Skeletal muscle cell (primary cell): ENCODE measurements around the gene RFTN2.
A peak's percentile ranks its signal among the peaks of the same experiment; 100 is the strongest.
"Not testable (repeated sequence)": the region's sequence is repeated elsewhere in the genome, so short reads cannot be mapped to it uniquely, and the experiment has no call there.

Experiments used
- DNase-seq: peaks from one replicate; pipeline ENCODE4 v3.0.0-alpha.2; 2010; ENCODE audit warnings: low read depth
- H3K4me3 ChIP-seq: 2 replicates; pipeline ENCODE4 v1.5.1; 2011; ENCODE audit warnings: low read depth, mild to moderate bottlenecking, control low read depth, low read length, moderate library complexity

RFTN2 gene

DNA sequence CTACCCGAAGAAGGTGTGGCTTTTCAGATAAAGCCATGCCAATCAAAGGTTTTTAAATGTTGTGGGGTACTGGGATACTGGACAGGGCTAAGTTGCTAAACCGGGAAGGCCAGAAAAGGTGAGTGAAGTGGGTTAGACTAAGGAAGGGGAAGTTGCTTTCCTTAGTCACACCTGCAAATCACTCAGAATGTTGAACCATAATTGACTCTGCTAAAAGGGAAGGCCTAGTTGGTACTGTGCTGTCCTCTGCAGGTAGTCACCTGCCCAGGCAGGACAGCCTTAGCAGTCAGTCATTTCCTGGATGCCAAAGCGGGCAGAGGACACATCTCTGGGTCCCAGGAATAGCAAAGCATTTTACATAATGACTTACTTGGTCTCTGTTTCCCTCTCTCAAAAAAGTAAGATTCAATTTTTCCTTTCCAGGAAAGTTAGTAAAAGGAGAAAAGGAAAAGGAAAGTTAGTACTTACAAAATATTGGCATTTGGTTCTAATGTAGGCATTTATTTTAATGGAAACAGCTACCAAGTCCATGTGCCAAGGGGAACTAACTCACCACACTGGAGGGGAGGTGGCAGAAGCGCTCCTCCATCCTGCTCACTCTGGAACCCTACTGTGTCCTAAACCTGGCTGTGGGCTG, 60.3 kb downstream of the RFTN2 start:
- no peak overlapping the region for H3K4me3 ChIP-seq
- DNase-seq, result no peak

DNA sequence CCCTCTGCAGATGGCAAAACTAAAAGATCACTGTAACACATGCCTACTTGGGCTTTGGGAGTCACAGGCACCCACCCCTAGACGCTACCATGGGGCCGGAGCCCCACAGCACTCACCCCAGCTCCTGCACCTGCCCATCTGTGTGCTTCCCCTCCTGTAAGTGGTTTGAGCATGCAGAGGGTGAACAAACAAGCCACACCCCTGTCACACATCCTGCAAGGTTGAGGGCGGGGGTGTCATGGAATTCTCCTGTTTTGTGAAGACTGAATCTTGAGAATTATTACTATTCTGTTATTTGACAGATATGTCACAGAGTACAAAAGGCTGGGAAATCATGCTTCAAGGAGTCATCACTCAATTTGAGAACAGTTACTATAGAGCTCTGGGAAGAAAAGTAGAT, 60.9 kb downstream of the RFTN2 start:
- DNase-seq, result no peak
- H3K4me3 ChIP-seq, result no peak overlapping the region

DNA sequence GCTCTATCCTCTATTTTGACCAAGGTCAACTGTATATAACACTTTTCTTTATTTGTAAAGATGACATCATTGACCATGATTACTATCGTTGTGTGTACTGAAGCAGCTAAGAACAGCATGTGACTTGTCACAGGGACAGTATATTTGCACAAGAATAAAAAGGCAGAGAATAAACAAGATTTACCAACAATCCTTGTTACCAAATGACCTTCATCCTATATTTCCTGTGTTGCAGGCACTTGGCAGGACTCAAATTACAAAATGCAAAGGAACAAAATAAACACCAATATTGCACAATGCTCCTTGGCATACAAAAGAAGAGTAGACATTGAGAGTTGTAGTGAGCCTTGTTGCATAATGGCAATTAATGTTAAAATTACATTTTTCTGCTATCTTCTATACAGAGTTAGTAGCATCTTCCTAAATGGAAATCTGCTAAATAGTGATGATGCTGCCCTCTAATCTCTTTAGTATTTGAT, 61.8 kb downstream of the RFTN2 start:
- no peak overlapping the region for H3K4me3 ChIP-seq
- DNase-seq, result peak; percentile 38

DNA sequence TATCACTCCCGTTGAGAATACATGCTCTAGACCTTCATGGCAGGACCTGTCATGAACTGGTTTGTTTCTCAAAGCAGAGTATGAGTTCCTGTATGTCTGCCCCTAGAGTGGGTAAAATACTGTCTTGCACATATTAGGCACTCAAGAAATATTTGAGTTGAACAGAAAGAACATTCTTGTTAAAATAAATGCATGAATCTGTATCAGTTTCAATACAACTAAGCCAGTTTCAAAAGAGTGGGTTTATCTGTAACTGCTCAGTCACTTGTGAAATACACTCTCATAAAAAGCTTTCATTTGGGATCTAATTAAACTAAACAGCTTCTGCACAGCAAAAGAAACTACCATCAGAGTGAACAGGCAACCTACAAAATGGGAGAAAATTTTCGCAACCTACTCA, 69.2 kb downstream of the RFTN2 start:
- no peak for DNase-seq
- no peak overlapping the region for H3K4me3 ChIP-seq

DNA sequence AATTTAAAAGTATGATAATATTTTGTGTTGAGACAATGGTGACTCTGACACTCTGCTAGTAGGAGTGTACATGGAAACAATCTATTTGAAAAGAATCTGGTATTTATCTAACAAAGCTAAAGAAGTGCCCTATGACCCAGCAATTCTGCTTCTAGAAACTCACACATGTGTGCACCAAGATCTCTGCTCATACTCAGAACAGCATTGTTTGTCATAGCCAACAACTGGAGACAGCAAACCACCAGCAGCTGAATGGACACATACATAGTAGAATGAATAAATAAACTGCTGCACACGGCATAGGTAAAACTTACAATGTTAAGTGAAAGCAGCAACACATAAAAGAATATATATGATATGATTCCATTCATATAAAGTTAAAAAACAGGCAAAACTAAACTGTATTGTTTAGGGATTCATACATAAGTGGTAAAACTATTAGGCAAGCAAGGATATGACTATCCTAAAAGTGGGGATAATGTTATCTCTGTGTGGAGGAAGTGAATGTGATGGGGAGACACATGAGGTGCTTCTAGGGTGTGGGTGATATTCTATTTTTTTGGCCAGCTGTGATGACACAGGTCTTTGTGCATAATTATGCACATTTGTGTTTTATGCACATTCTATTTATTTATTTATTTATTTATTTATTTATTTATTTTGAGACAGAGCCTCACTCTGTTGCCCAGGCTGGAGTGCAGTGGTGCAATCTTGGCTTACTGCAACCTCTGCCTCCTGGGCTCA, 71.1 kb downstream of the RFTN2 start:
- H3K4me3 ChIP-seq, result no peak overlapping the region
- DNase-seq, result no peak

DNA sequence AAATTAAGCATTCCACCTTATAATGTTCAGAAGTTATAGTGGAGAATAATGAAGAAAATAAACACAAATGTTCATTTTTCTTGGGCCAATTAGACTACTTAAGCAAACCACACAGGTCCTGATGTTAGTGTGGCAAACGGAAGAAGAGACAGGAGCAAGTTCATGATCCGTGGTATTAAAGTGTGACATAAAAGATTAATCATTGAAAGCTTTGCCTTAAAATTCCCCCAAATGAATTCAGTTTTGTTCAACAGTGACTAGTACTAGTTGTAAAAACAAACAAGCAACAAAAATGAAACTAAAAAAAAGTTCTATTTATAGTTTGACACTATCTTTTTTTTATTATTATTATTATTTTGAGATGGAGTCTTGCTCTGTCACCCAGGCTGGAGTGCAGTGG, 73.7 kb downstream of the RFTN2 start:
- DNase-seq, result no peak
- H3K4me3 ChIP-seq, result no peak overlapping the region

DNA sequence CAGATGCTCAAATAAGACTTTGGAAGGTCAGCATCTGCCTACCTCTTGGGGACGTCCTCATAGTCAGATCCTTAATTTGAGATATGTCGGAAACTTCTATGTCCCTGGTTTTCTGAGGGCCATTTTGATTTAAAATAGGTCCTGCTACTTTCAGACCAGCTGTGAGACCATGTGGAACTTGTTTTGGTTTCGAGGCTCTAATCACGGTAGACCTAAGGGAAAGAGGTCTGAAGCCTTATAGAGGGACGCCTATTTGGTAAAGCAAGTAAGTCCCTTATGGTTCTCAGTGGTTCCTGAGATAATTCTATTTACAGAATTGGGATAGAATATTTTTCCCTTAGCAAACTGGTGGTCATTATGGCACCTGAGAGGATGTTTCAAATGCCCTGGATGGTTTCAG, 75.1 kb downstream of the RFTN2 start:
- H3K4me3 ChIP-seq, result no peak overlapping the region
- DNase-seq, result no peak

DNA sequence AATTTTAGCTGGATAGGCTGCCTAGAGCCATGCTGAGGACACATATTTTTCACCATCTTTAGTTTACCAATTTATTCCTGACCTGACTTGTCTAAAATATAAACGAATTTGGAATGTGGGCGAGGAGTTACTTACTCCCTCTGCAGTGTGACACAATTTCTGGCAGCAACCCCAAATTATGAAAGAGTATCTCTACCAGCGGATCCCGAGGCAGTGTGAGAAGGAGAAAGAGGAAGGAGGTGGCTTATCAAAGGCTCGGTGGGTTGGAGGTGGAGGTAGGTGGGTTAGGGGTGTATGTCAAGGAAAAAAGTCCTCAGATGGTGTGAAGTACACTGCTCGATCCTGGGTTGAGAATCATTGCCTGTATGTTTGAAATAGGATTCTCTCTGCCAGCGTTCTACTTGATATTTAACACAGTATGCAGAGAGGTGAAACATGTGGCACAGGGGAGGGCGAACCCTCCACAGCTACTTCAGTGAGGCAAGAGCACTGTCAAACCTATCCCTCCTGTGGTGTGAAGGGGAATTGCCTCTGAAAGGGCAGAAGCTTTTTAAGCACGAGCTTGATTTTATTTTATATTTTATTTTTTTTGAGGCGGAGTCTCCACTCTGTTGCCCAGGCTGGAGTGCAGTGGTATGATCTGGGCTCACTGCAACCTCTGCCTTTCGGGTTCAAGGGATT, 76.0 kb downstream of the RFTN2 start:
- H3K4me3 ChIP-seq, result no peak overlapping the region
- DNase-seq, result no peak

DNA sequence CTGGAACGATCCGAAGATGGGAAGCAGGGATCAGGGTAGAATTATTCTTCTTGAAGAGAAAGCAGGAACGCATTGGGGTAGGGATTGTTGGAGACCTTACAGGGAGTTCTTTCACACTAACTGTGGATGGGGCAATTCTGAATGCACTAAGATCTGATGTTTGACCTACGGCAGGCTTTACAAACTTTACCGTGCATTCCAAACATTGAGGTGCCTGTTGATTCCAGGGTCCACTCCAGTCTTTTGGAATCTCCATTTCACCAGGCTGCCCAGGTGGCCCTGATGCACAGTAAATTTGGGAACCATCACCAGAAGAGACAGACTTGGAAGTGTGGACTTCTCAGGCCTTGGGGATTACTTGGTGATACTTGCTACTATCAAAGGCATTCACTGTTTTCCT, 76.9 kb downstream of the RFTN2 start:
- DNase-seq, result no peak
- H3K4me3 ChIP-seq, result no peak overlapping the region

DNA sequence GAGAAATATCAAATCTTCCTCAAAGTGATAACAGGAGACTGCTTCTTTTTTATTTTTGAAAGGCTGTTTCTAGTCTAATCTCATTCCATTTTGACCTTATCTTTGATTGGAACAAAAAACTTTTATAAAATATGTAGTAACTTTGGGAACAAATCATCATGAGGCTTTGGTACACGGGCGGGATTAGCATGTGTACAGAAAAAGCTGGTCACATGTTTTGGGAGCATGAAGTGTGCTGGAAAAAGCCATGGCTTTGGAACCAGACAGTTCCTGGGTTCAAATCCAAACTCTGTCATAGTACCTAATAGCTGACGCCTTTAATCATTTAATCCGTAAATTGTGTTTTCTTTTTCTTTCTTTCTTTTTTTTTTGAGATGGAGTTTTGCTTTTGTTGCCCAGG, 78.2 kb downstream of the RFTN2 start:
- H3K4me3 ChIP-seq, result no peak overlapping the region
- DNase-seq, result no peak

DNA sequence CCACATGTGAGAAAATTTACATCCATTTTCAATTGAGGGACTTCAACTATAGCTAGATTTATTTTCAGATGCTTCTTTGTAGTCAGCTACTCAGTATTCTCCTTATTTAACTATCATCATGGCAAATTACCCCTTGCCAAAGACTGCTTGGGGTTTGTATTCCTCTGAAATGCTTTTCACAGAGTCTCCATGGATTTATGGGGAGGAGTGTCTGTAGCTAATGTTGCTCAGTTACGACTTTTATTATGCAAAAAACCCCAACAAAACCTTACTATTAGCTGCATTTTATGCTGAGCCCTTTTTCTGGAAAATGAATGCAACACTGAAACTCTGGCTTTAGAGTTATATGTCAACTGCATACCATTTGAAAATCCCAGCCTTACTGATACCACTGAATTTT, 78.6 kb downstream of the RFTN2 start:
- DNase-seq, result no peak
- H3K4me3 ChIP-seq, result no peak overlapping the region

DNA sequence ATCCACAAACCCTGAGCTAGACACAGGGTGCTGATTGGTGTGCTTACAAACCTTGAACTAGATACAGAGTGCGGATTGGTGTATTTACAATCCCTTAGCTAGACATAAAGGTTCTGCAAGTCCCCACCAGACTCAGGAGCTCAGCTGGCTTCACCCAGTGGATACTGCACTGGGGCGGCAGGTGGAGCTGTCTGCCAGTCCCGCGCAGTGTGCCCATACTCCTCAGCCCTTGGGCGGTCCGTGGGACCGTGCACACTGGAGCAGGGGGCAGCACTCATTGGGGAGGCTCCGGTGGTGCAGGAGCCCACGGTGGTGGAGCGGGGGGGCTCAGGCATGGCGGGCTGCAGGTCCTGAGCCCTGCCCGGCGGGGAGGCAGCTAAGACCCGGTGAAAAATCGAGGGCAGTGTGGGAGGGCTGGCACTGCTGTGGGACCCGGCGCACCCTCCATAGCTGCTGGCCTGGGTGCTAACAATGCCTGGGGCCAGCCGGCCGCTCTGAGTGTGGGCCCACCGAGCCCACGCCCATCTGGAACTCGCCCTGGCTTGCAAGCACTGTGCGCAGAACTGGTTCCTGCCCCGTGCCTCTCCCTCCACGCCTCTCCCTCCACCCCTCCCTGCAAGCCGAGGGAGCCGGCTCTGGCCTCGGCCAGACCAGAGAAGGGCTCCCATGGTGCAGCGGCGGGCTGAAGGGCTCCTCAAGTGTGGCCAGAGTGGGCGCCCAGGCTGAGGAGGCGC, 83.9 kb downstream of the RFTN2 start:
- no peak overlapping the region for H3K4me3 ChIP-seq
- DNase-seq, result no peak

DNA sequence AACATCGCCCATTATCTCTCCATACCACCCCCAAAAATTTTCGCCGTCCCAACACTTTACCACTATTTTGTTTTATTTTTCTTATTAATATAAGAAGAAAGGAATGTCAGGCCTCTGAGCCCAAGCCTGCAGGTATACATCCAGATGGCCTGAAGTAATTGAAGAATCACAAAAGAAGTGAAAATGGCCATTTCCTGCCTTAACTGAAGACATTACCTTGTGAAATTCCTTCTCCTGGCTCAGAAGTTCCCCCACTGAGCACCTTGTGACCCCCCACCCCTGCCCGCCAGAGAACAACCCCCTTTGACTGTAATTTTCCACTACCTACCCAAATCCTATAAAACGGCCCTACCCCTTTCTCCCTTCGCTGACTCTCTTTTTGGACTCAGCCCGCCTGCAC, 88.1 kb downstream of the RFTN2 start:
- not testable (repeated sequence) for H3K4me3 ChIP-seq, DNase-seq

DNA sequence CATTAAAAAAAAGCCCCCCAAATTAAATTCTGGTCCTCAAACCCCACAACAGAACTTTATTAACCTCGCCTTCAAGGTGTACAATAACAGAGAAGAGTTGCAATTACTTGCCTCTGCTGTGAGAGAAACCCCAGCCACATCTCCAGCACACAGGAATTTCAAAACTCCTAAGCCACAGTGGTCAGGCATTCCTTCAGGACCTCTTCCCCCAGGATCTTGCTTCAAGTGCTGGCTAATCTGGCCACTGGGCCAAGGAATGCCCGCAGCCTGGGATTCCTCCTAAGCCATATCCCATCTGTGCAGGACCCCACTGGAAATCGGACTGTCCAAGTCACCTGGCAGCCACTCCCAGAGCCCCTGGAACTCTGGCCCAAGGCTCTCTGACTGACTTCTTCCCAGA, 95.2 kb downstream of the RFTN2 start:
- not testable (repeated sequence) for DNase-seq, H3K4me3 ChIP-seq

DNA sequence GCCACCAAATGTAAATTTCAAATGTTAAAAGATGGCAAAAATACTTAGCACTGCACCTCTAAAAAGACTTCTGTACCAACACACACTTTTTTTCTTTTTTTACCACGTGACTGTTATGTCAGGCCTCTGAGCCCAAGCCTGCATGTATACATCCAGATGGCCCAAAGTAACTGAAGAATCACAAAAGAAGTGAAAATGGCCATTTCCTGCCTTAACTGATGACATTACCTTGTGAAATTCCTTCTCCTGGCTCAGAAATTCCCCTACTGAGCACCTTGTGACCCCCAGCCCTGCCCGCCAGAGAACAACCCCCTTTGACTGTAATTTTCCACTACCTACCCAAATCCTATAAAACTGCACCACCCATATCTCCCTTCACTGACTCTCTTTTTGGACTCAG, 97.1 kb downstream of the RFTN2 start:
- H3K4me3 ChIP-seq, DNase-seq: not testable (repeated sequence)

DNA sequence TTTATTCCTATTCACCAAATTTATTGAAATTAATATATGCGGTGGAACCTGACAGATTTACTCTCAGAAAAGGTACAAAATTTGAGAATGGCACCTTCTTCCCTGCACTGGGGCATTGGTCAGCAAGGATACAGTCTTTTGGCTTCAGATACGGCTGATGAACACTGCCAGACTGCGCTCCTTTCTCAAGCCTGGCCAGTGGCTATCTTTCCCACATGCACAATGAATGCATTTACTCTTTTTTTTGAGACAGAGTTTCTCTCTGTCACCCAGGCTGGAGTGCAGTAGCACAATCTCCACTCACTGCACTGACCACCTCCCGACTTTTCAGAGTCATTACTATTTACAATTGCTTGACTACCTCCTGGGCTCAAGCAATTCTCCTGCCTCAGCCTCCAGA, 97.9 kb downstream of the RFTN2 start:
- no peak for DNase-seq
- no peak overlapping the region for H3K4me3 ChIP-seq

DNA sequence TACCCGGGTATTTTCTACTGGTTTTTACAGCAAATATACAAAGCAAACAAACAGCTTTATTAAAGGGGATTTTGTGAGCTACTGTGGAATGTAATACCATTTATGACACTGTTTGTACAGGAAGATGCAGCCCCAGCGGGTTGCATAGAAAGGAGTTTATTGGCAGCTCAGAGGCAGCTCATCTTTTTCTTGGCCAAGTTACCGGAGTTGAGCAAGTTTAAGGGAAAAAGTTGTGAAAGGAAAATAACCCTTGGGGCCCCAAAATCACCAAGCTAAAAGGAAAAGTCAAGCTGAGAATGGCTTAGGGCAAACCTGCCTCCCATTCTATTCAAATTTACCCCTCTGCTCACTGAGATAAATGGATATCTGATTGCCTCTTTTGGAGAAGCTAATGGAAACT, 98.8 kb downstream of the RFTN2 start:
- no peak overlapping the region for H3K4me3 ChIP-seq
- peak; percentile 77 for DNase-seq

DNA sequence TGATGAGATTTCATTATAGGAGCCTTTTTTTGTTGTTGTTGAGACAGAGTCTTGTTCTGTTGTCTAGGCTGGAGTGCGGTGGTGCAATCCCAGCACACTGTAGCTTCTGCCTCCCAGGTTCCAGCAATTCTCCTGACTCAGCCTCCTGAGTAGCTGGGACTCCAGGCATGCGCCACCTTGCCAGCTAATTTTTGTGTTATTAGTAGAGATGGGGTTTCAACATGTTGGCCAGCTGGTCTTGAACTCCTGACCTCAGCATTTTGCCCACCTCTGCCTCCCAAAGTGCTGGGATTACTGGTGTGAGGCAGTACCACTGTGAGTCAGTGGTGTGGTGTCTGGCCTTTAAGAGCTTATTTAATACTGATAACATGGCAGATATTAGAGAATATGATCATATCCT, 99.4 kb downstream of the RFTN2 start:
- H3K4me3 ChIP-seq, result no peak overlapping the region
- peak; percentile 61 for DNase-seq

DNA sequence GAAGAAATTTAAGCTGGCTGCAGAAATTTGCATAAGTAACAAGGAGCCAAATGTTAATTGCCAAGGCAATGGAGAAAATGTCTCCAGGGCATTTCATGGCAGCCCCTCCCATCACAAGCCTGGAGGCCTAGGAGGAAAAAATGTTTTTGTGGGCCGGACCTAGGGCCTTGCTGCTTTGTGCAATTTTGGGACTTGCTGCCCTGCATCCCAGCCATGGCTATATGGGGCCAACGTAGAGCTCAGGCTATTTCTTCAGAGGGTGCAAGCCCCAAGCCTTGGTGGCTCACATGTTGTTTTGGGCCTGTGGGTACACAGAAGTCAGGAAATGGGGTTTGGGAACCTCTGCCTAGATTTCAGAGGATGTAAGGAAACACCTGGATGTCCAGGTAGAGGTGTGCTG, 101.8 kb downstream of the RFTN2 start:
- no peak for DNase-seq
- no peak overlapping the region for H3K4me3 ChIP-seq

DNA sequence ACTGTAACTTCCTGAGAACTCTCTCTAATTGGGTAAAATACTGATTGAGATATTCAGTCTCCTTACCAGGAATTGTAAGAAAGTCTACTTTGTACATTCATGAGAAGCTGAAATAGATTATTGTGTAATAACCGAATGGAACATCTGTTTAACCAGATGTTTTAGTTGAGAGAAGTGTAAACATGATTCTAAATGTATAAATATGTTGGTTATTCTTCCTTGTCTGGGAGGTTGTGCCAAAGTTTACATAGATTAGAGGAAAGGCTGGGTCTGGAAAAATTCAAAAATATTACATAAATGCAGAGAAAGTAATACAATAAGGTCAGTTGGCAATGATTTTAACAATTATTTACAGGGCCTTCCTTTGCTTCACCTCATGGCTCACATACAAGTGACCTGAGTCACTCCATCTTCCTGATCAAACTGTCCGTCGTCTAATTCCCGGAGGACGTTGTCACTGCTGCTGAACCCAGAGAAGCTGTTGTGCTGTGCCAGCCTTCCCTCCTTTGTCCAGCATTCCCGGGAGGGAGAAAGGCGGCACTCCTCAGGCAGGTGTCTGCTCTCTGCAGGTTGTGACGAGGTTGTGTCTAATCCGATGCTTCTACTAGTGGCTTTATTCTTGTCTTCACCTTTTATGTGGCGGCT, 103.6 kb downstream of the RFTN2 start:
- DNase-seq, result no peak
- no peak overlapping the region for H3K4me3 ChIP-seq
